Activated naive CD4-positive, alpha-beta T cell treated with anti-CD3 and anti-CD28 coated beads, Interleukin-2, amount 50 U/mL, for 16 hours (primary cell): ENCODE measurements around the gene CLIC6.
"Not testable (repeated sequence)": the region's sequence is repeated elsewhere in the genome, so short reads cannot be mapped to it uniquely, and the experiment has no call there.

Source experiments
- DNase-seq: peaks from one replicate; pipeline ENCODE4 v3.0.0-alpha.2; 2020

Gene CLIC6

GRCh38 chr21:34653522-34653921 lies 15.3 kb upstream of the CLIC6 start:
- DNase-seq, result no peak

GRCh38 chr21:34661848-34662247 lies 6.9 kb upstream of the CLIC6 start:
- no peak for DNase-seq

GRCh38 chr21:34667761-34668160 lies 1.0 kb upstream of the CLIC6 start:
- DNase-seq, result no peak

- DNase-seq, result peak; percentile 24
Measured at GRCh38 chr21:34669149-34669879, 520 bp downstream of the CLIC6 start.

DNA sequence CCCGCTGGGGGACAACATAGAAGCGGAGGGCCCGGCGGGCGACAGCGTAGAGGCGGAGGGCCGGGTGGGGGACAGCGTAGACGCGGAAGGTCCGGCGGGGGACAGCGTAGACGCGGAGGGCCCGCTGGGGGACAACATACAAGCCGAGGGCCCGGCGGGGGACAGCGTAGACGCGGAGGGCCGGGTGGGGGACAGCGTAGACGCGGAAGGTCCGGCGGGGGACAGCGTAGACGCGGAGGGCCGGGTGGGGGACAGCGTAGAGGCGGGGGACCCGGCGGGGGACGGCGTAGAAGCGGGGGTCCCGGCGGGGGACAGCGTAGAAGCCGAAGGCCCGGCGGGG lies 1.1 kb downstream of the CLIC6 start:
- DNase-seq, result not testable (repeated sequence)

DNA sequence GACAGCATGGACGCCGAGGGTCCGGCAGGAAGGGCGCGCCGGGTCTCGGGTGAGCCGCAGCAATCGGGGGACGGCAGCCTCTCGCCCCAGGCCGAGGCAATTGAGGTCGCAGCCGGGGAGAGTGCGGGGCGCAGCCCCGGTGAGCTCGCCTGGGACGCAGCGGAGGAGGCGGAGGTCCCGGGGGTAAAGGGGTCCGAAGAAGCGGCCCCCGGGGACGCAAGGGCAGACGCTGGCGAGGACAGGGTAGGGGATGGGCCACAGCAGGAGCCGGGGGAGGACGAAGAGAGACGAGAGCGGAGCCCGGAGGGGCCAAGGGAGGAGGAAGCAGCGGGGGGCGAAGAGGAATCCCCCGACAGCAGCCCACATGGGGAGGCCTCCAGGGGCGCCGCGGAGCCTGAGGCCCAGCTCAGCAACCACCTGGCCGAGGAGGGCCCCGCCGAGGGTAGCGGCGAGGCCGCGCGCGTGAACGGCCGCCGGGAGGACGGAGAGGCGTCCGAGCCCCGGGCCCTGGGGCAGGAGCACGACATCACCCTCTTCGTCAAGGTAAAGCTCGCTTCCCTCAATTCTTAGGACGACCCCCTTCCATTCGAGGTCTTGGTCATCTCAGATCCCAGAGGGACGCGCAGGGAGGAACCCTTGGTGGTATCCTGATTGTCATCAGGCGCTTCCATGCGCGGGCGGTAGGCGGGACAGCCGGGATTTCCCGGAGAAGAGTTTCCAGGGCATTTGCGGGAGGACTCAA lies 1.6 kb downstream of the CLIC6 start:
- no peak for DNase-seq

DNA sequence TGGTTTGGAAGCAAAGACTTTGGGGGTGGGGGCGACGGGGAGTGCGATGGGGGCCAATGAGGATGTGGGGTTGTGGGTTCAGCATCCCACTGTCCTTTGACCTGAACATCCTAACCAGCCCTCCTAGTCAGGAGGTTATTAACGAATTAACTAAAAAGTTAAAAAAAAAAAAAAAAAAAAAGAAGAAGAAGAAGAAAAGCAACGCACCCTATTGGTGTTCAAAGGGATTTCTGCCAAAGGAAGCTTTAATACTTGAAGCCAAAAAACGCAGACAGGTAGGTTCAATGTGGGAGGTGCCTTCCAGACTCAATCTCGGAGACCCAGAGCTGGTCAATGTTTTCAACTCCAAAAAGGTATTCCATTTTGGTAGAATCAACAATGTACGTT lies 2.2 kb downstream of the CLIC6 start:
- DNase-seq, result no peak

DNA sequence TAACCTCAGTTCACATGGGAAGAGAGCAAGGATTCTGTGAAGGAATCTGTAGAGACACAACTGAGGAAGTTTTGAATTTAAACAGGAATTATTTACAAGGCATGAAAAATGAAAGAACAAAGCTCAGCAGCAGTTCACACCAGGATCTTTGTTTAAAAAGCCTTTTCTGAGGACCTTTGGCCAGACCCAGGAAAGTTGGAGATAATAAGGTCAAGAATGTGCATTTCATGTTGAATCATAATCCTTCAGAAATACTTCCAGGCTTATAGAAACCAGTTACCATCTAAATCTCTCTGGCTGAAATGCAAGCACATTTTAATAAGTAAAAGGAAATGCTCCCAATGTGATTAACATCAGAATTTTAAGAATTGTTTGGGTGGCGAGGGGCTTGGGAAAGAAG lies 2.7 kb downstream of the CLIC6 start:
- DNase-seq, result no peak

DNA sequence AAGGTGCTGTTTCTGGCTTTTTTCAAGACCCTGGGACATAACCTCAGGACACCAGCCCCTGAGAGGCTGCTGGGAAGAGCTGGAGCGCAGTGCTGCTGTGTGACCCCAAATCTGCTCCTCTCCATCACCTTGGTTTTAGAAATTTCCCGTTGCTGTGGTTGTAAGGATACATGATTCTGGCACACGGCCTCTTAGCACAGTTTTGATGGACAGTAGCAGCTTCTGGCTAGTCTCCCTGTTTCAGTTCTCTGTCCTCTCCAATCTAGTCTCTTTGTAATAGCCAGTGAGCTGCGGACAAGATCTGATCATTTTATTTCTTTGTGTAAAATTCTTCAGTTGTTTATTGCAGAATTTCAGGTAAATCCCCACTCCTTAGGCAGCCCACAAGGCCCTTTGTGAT lies 3.1 kb downstream of the CLIC6 start:
- no peak for DNase-seq

GRCh38 chr21:34673006-34673405 lies 4.2 kb downstream of the CLIC6 start:
- DNase-seq, result no peak

- DNase-seq, result no peak
Measured at GRCh38 chr21:34674468-34674867, 5.7 kb downstream of the CLIC6 start.

- no peak for DNase-seq
Measured at GRCh38 chr21:34675871-34676270, 7.1 kb downstream of the CLIC6 start.

- no peak for DNase-seq
Measured at GRCh38 chr21:34679051-34679450, 10.3 kb downstream of the CLIC6 start.

- no peak for DNase-seq
Measured at GRCh38 chr21:34684174-34684876, 15.5 kb downstream of the CLIC6 start.

- DNase-seq, result no peak
Measured at GRCh38 chr21:34687065-34687464, 18.3 kb downstream of the CLIC6 start.

DNA sequence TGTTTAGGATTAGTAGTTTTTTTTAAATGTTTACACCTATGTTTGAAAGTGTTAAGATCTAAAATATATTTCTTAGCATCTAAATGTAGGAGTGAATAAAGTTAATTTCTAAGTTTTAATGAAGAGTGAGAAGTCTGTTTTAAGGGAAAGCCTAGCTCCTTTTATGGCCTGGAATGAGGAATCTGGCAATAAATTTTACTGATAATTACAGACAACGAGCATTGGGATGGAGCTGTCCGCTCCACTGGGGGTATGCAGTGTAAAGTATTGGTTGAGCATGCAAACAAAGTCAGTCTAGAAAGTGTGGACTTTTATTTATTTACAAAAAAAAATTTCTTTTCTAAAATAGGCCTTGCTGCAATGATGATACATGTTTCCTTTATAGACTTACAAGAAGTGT lies 19.0 kb downstream of the CLIC6 start:
- no peak for DNase-seq

DNA sequence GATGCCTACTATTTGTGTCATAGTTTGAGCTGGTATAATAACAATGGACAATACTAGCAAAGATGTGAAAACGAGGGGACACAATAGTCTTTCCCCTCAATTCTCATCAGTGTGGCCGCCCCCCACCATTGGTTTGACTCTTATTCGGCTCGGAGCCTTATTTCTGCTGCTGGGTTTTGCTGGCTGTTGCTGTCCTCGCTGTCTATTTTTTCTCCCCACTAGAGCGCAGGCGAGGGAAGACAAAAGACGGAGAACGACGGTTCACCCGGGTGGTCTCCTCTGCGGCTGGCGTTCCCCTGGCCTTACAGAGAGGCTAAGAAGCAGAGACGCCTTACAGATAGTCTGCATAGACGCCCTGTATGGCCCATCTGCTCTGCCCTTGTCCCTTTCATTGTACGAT lies 19.4 kb downstream of the CLIC6 start:
- no peak for DNase-seq

DNA sequence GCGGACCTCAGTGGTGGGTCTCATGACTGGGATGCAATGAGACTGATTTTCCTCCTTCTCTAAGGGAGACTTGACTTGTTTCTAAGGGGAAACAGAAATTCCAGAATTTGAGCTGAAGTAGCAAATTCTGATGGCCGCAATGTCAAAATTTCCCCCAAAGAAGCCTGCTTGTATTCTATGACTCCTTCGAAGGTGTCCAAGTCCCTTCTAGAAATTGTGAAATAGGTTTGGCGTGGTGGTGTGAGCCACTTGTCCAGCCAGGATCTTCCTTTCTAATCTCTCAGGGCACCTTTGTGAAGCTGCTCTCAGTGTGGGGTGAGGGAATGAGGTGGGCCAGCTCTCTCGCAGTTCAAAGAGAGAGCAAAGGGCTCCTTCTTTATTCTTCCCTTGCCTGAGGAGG lies 19.9 kb downstream of the CLIC6 start:
- DNase-seq, result no peak

GRCh38 chr21:34690041-34690792 lies 21.4 kb downstream of the CLIC6 start:
- no peak for DNase-seq

GRCh38 chr21:34690793-34691175 lies 22.0 kb downstream of the CLIC6 start:
- no peak for DNase-seq

DNA sequence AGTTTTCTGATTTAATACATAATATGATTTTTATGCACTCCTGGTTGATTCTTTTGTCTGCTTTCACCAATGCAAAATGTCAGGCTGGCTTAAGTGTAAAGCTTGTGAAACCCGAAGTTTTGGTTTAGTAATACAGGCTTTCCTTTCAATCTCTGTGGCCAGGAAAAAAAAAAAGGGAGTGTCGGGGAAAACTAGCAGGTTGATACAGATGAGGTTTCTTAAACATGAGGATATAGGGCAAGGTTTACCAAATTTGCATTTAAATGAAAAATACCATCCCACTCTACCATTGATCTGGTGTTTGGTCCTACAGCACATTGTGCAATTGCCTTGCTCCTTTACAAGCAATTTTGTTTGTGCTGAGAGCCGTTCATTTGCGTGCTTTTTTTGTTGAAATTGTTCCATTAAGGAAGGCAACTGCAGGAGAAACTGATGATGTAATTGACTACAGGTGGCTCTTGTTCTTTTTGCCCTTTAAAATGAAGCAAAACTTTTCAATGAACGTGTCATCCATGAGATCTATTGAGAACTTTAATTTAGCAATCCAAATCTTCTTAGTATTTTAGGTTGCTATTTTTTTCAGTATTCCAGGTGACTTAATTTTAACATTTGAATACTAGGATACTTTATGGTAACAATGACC lies 22.7 kb downstream of the CLIC6 start:
- no peak for DNase-seq

DNA sequence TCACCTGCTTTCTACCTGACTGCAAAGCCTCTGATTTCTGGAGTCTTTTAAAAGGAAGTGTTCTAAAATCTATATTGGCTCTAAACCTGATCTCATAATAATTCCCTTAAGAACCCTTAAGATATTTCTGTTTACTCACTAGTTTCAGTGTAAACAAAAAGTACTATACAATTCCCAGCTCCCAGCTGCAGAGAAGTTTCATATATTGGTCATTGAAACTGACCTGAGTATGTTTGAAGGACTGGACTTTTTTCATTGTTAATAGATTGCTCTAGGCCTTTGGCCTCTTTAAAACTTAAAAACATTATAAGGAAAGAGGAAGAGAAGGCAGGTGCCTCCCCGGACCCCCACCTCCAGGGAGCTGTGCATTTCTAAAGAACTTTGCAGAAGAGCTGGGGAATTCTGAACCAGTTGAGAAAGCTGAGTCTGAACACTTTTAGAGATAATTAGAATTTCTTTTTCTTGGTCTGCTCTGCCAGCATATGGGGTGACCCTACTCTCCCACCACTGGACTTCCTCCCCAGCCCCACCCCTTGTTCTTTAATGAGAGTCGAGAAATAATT lies 23.7 kb downstream of the CLIC6 start:
- no peak for DNase-seq
